Occipital lobe (tissue), 2 donors: ENCODE results near the gene COL23A1. TPM values are rescaled to one million over a fixed set of nuclear protein-coding genes. Genes with fewer than 3 reads are reported as not detected.
"Not testable (repeated sequence)": the region's sequence is repeated elsewhere in the genome, so short reads cannot be mapped to it uniquely, and the experiment has no call there.

Source experiments
- DNase-seq: peaks from one replicate; lab custom pipeline; 2025; lab: John Stamatoyannopoulos, UW
- total RNA-seq: library from RNA; depleted of rRNA; stranded (reverse); fragments of >200 nt; gene quantifications from one replicate; pipeline ENCODE4 v1.2.3, GENCODE V29; 2014

The COL23A1 gene
- total RNA-seq, 1 donor from 2014 or later: 0.16 TPM

- DNase-seq: no peak
These were observed 359.2 kb downstream of the COL23A1 start for GRCh38 chr5:178230879-178231538.

DNA sequence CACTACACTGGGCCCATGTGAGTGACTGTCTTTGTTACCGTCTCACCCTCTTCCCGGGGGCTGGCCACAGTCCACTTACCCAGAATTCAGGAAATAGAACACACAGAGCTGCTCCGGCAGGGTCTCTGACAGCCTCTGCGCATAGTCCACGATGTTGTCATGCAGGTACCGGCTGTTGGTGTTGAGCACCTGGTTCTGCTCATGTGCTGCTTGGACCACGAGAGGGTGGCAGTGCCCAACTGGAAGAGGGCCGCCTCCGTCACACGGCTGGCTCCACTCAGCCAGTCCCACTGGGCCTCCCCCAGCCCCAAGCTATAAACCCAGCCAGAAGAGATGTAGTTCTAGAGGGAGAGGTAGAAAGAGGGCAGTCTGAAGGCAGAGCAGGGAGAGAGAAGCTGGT is 360.3 kb downstream of the COL23A1 start:
- no peak for DNase-seq

GRCh38 chr5:178229111-178229510 is 361.1 kb downstream of the COL23A1 start:
- DNase-seq: not testable (repeated sequence)

- no peak for DNase-seq
These were observed 361.6 kb downstream of the COL23A1 start for GRCh38 chr5:178228609-178229008.

DNA sequence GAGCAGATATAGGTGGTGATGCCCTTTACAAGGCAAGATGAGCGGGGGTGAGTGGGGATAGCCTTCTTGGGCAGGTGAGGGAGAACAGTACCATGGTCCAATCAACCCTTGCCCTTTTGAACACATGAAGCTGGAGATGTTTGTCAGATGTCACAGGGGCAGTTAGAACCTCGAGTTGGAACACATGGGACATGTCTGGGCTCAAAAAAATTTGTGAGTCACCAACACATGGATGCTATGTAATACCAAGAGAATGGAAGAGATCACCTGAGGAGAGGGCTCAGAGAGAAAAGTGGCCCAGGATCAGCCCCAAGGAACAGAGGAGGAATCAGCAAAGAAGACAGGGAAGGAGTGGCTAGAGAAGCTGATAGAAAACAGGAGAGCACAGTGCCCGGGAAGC is 362.3 kb downstream of the COL23A1 start:
- no peak for DNase-seq

DNA sequence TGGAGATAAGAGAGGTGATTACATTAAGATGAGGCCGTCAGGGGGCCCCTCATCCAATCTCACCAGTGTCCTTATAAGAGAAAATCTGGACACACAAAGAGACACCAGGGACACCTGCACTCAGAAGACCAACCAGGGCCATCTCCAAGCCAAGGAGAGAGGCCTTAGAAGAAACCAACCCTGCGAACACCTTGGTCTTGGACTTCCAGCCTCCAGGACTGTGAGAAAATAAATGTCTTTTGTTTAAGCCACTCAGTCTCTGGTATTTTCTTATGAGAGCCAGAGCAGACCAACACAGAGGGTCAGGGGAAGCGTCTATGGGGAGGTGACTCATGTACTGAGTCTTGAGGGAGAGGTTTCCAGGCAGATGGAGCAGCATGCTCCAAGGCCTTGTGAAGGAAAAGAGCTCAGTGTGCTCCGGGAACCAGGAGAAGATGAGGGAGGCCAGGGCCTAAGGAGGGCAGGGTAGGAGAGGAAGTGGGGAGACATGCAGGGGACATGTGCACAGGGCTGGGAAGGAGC is 363.0 kb downstream of the COL23A1 start:
- DNase-seq: no peak

GRCh38 chr5:178225174-178225573 is 365.0 kb downstream of the COL23A1 start:
- DNase-seq: no peak

DNA sequence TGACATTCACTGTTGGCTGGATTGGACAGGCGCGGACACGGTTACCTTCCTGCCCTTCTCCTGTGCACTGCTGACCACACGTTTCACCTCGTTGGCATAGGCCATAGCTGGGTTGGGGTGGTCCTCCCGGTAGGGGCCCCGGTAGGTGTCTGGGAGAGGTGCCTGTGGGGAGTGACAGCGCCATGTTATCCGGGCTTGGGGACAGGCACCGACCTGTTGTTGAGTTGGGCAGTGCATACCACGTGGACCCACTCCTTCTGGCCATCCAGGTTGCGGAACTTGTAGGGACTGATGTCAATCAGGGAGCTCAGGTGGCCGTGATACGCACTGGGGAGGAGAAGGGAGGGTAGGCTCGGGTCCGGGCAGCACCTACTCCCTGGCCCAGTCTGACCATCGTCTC is 365.8 kb downstream of the COL23A1 start:
- DNase-seq: no peak

GRCh38 chr5:178223828-178224335 is 366.3 kb downstream of the COL23A1 start:
- DNase-seq: no peak

- no peak for DNase-seq
These were observed 366.9 kb downstream of the COL23A1 start for GRCh38 chr5:178223196-178223773.

GRCh38 chr5:178222292-178222691 is 367.9 kb downstream of the COL23A1 start:
- DNase-seq: no peak

DNA sequence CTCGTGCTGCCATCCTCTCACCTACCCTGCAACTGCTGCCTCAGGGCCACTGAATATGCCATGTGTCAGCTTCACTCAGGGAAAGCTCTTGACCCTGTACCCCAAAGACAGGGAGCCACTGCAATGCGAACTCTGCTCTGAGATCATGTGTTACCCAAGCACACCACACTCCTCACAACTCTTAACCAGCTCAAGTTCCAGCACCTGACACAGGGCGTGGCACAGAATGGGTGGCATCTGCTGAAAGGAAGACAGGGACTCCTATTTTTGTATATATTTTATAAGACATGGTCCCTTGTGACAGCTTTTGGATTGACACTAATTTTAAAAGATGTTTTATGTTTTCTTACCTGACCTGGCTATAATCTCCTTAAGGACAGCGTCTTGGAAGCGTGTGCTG is 368.3 kb downstream of the COL23A1 start:
- no peak for DNase-seq

- no peak for DNase-seq
These were observed 368.9 kb downstream of the COL23A1 start for GRCh38 chr5:178221282-178221681.

DNA sequence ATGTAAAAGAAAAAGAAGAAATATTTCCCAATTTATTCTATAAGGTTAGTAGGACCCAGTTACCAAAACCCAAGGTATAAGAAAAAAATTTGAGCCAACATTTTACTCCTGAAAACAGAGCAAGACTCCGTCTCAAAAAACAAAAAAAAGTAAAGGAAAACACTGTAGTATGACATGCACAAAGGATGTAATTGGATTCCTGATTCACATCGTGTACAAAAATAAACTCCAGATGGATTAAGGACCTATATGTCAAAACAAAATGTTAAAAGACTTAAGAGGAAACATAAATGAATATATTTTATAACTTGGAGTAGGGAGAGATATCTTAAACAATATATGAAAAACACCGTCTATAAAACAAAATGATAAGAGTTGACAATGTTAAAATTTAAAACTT is 371.4 kb downstream of the COL23A1 start:
- DNase-seq: no peak

DNA sequence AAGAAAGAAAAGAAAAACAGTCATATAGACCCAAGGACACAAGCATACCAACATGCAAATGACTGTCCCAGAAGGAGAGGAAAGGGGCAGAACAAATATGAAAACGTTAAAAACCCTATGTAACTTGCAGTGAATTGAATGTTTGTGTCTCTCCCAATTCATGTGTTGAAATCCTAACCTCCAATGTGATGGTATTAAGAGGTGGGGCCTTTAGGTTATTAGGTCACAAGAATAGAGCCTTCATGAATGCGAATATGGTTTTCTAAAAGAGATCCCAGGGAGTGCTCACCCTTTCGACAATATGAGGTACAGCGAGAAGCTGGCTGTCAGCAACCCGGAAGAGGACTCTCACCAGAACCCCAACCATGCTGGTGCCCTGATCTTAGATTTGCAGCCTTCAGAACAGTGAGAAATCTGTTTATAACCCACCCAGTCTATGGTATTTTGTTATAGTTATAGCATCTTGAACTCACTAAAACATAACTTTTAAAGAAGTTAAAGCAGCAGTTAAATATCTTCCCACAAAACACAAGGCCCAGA is 371.9 kb downstream of the COL23A1 start:
- DNase-seq: no peak

GRCh38 chr5:178216779-178217178 is 373.4 kb downstream of the COL23A1 start:
- DNase-seq: no peak

GRCh38 chr5:178216088-178216534 is 374.1 kb downstream of the COL23A1 start:
- DNase-seq: no peak

DNA sequence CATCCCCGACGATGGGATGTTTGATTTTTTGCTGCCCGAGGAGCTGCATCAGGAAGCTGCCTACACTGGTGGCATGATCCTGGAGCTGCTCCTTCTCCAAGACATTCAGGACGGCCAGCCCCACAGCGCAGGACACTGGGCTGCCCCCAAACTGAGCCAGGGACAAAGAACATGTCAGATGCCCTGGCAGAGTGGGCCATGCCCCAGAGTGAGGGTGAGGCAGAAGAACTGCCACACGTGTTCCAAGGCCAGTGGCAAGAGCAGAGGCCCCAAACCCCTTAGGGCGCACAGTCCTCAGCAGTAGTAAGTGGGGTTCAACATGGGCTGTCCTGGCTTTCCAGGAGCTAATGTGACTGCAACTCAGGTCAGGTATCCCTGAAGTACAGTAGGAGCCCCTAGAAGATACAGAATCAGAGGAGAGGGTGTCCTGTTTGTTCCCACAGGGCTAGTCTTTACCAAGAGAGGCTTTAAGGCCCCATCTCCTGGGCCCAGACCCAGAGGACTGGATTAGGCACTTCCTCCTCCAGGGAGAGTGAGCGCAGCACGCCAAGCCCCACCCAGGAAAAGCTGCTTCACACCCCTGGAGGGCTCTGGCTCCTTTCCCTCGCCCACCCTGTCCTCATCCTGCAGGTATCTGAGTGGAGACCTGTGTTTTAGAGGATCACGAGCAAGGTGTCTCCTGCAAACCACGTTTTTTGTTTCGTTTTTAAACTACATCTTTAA is 374.8 kb downstream of the COL23A1 start:
- DNase-seq: no peak

DNA sequence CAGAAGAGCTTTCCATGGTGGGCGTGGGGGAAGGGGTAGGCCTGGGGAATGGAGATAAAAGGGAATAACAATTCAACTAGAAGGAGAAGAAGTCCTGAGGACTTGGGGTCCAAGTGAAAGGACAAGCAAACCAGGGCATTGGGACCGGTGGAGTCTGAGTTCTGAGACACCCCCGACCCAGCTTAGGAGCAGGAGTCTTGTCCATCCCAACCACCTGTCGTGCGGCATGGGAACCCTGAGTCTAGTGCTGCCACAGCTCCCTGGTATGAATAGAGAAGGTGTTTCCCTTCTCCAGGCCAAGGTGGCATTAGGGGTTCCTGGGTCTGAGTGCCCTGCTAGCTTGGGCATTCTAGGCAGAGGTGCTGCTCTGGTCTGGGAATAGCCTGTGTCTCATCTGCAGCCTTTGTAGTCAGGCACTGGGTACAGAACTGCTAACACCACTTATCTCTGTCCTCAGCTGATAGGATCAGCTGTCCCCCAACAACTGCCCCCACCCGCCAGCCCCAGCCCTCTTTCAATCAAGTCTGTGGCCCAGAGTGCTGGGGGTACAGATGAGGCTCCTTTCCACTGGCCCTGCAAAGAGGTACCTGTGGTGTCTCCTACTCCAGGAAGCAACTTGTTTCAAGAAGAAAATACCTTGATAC is 375.9 kb downstream of the COL23A1 start:
- DNase-seq: no peak

GRCh38 chr5:178213748-178214151 is 376.4 kb downstream of the COL23A1 start:
- no peak for DNase-seq

DNA sequence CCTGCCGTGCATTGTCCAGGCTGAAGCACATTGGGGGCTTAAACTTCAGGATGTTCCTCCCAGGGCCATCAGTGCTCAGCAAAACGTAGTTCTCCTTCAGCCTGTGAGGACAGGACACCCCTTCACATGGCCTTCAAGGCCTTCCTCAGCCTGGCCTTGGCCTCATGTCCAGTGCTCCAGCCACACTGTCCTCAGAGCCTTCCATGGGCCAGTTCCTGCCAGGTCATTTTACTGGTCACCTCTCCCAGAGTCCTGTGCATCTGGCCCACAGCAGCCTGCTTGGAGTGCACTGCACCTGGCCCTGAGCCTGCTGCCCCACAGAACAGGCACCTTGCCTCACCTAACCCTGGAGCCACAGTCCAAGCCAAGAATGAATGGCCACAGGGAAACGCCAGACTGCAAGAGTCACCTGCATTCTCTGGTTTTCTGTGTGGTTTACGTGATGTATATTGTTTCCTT is 377.2 kb downstream of the COL23A1 start:
- no peak for DNase-seq
